Measurements from ENCODE around the gene DPYSL3. TPM values are rescaled to one million over a fixed set of nuclear protein-coding genes. Genes with fewer than 3 reads are reported as not detected.

DPYSL3 gene
- total RNA-seq, 2 donors from 2014 or later: not detected

- Mint-ChIP-seq H3K4me1 (peaks cover 2% of the 10 kb centered on the region), H3K4me3 (no peak overlapping the region), H3K27me3 (peaks cover 35% of the 10 kb centered on the region), H3K36me3 (ENCODE audit: low read depth) (no peaks in the 10 kb centered on the region), H3K27ac (no peak overlapping the region)
- H3K9me3 ChIP-seq (ENCODE audit: control insufficient read depth, low read length, poor library complexity, severe bottlenecking): no peaks in the 10 kb centered on the region
- ATAC-seq (no peak), DNase-seq (no peak)
Observed at GRCh38 chr5:147479949-147480348, 29.9 kb downstream of the DPYSL3 start.

DNA sequence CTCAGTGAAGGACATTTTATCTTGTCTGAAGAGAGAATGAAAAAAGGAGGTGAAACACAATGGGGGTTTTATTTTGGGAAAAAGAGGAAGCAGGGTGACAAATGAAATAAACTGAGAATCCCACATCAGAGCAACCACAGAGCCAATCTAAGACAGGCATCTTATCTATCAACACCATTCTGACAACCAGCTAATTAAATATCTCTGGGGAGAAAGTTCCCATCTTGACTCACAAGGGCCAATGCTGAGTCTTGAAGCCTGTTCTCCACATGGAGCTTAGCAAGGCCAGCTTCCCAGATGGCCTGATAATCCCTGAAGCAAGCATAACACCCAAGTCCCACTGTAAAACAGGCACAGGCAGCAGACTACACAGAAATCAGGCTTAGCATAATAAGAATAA, 30.4 kb downstream of the DPYSL3 start:
- no peak overlapping the region for H3K27ac Mint-ChIP-seq
- ATAC-seq (no peak), DNase-seq (no peak)
- no peaks in the 10 kb centered on the region for H3K36me3 Mint-ChIP-seq (ENCODE audit: low read depth)
- H3K9me3 ChIP-seq (ENCODE audit: control insufficient read depth, low read length, poor library complexity, severe bottlenecking): no peaks in the 10 kb centered on the region
- H3K4me3 Mint-ChIP-seq: no peak overlapping the region
- peaks cover 2% of the 10 kb centered on the region for H3K4me1 Mint-ChIP-seq
- H3K27me3 Mint-ChIP-seq: peaks cover 35% of the 10 kb centered on the region

- Mint-ChIP-seq H3K4me1 (no peaks in the 10 kb centered on the region), H3K36me3 (ENCODE audit: low read depth) (no peaks in the 10 kb centered on the region), H3K27ac (no peak overlapping the region), H3K4me3 (no peak overlapping the region), H3K27me3 (peaks cover 12% of the 10 kb centered on the region)
- no peaks in the 10 kb centered on the region for H3K9me3 ChIP-seq (ENCODE audit: control insufficient read depth, low read length, poor library complexity, severe bottlenecking)
- no peak for ATAC-seq
- DNase-seq: no peak
Observed at GRCh38 chr5:147474140-147474539, 35.7 kb downstream of the DPYSL3 start.

DNA sequence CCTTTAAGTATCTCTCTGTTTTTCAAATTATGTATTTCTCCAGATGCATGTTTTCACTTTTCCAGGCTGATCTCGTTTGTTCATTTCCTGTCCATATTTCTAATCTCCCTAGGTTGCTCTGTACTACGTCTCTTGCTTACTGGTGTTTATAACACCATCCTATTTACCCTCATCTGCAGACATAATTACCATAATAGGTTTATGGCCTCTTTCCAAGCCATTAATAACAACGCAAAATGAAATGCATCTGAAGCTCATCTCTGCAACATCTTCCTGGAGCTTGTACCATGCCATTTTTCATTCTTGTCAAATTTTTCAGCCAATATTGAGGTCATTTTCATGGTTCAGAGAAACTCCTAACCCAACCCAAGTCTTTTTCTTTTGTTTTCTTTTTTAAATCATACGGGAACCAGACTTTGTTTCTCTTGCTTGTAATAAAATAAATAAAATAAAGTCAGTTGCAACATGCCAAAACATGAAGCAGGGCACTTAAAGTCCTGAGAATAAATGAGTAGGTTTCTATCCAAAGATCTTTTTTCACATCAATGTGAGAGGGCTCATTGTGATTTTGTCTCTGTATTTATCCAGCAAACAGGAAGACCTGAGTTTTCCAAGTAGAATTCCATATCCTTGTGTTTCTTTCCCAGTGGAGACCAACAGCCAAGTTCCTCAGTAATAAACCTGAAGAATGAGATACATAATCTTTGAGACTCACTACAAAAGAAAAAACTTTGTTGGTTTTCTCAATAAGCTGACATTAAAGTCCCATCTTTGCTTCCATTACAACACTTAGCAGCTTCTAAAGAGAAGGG, 37.0 kb downstream of the DPYSL3 start:
- no peak for DNase-seq
- no peak overlapping the region for H3K27ac Mint-ChIP-seq
- H3K36me3 Mint-ChIP-seq (ENCODE audit: low read depth): no peaks in the 10 kb centered on the region
- H3K4me1 Mint-ChIP-seq: no peaks in the 10 kb centered on the region
- no peak for ATAC-seq
- H3K4me3 Mint-ChIP-seq: no peak overlapping the region
- H3K9me3 ChIP-seq (ENCODE audit: control insufficient read depth, low read length, poor library complexity, severe bottlenecking): no peaks in the 10 kb centered on the region
- peaks cover under 1% of the 10 kb centered on the region for H3K27me3 Mint-ChIP-seq

- no peak for DNase-seq
- Mint-ChIP-seq H3K36me3 (ENCODE audit: low read depth) (no peaks in the 10 kb centered on the region), H3K27ac (no peak overlapping the region), H3K4me3 (no peak overlapping the region), H3K4me1 (no peaks in the 10 kb centered on the region), H3K27me3 (peaks cover 12% of the 10 kb centered on the region)
- ATAC-seq: no peak
- H3K9me3 ChIP-seq (ENCODE audit: control insufficient read depth, low read length, poor library complexity, severe bottlenecking): no peaks in the 10 kb centered on the region
Observed at GRCh38 chr5:147467973-147468508, 41.8 kb downstream of the DPYSL3 start.

GRCh38 chr5:147466360-147466980, 43.4 kb downstream of the DPYSL3 start:
- H3K4me1 Mint-ChIP-seq: no peaks in the 10 kb centered on the region
- ATAC-seq (no peak), DNase-seq (no peak)
- no peak overlapping the region for H3K4me3 Mint-ChIP-seq
- no peak overlapping the region for H3K27ac Mint-ChIP-seq
- no peaks in the 10 kb centered on the region for H3K36me3 Mint-ChIP-seq (ENCODE audit: low read depth)
- H3K27me3 Mint-ChIP-seq: peaks cover 12% of the 10 kb centered on the region
- H3K9me3 ChIP-seq (ENCODE audit: control insufficient read depth, low read length, poor library complexity, severe bottlenecking): no peaks in the 10 kb centered on the region

GRCh38 chr5:147465747-147466146, 44.1 kb downstream of the DPYSL3 start:
- no peaks in the 10 kb centered on the region for H3K9me3 ChIP-seq (ENCODE audit: control insufficient read depth, low read length, poor library complexity, severe bottlenecking)
- Mint-ChIP-seq H3K27ac (no peak overlapping the region), H3K4me1 (no peaks in the 10 kb centered on the region), H3K27me3 (peaks cover 12% of the 10 kb centered on the region), H3K36me3 (ENCODE audit: low read depth) (no peaks in the 10 kb centered on the region), H3K4me3 (no peak overlapping the region)
- no peak for DNase-seq
- ATAC-seq: no peak

DNA sequence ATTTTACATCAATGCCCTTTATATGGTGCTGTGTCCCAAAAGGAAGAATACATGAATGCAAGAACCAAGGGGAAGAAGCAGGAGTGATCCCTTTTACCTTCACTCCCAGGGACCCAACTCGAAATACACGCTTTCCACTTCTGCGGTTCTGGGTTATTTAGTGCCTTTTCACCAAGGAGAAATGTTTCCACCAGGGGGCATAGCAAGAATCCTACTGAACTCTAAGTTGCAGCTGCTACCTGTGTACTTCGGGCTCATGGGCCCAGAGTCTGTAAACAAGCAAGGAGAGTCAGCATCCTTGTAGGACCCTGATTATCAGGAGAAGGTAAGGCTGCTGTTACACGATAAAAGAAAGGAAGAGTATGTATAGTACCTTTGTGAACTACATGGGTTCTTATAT, 45.7 kb downstream of the DPYSL3 start:
- no peaks in the 10 kb centered on the region for H3K9me3 ChIP-seq (ENCODE audit: control insufficient read depth, low read length, poor library complexity, severe bottlenecking)
- DNase-seq (no peak), ATAC-seq (no peak)
- peaks cover 16% of the 10 kb centered on the region for H3K27me3 Mint-ChIP-seq
- H3K27ac Mint-ChIP-seq: no peak overlapping the region
- no peaks in the 10 kb centered on the region for H3K36me3 Mint-ChIP-seq (ENCODE audit: low read depth)
- no peak overlapping the region for H3K4me3 Mint-ChIP-seq
- H3K4me1 Mint-ChIP-seq: no peaks in the 10 kb centered on the region

GRCh38 chr5:147461915-147462314, 48.0 kb downstream of the DPYSL3 start:
- Mint-ChIP-seq H3K36me3 (ENCODE audit: low read depth) (no peaks in the 10 kb centered on the region), H3K27ac (no peak overlapping the region), H3K27me3 (peaks cover 34% of the 10 kb centered on the region), H3K4me1 (no peaks in the 10 kb centered on the region), H3K4me3 (no peak overlapping the region)
- no peaks in the 10 kb centered on the region for H3K9me3 ChIP-seq (ENCODE audit: control insufficient read depth, low read length, poor library complexity, severe bottlenecking)
- ATAC-seq: no peak
- no peak for DNase-seq

- no peaks in the 10 kb centered on the region for H3K4me1 Mint-ChIP-seq
- H3K9me3 ChIP-seq (ENCODE audit: control insufficient read depth, low read length, poor library complexity, severe bottlenecking): no peaks in the 10 kb centered on the region
- H3K4me3 Mint-ChIP-seq: no peak overlapping the region
- no peak overlapping the region for H3K27ac Mint-ChIP-seq
- H3K36me3 Mint-ChIP-seq (ENCODE audit: low read depth): no peaks in the 10 kb centered on the region
- ATAC-seq (no peak), DNase-seq (no peak)
- peaks cover 50% of the 10 kb centered on the region for H3K27me3 Mint-ChIP-seq
Observed at GRCh38 chr5:147460380-147460779, 49.5 kb downstream of the DPYSL3 start.

GRCh38 chr5:147458581-147458980, 51.3 kb downstream of the DPYSL3 start:
- no peak overlapping the region for H3K27ac Mint-ChIP-seq
- H3K4me1 Mint-ChIP-seq: peaks cover 6% of the 10 kb centered on the region
- H3K9me3 ChIP-seq (ENCODE audit: control insufficient read depth, low read length, poor library complexity, severe bottlenecking): no peaks in the 10 kb centered on the region
- ATAC-seq (no peak), DNase-seq (no peak)
- H3K36me3 Mint-ChIP-seq (ENCODE audit: low read depth): no peaks in the 10 kb centered on the region
- H3K27me3 Mint-ChIP-seq: peaks cover 57% of the 10 kb centered on the region
- H3K4me3 Mint-ChIP-seq: no peak overlapping the region

- no peak for ATAC-seq
- no peaks in the 10 kb centered on the region for H3K9me3 ChIP-seq (ENCODE audit: control insufficient read depth, low read length, poor library complexity, severe bottlenecking)
- H3K27ac Mint-ChIP-seq: no peak overlapping the region
- no peak overlapping the region for H3K4me3 Mint-ChIP-seq
- peaks cover 9% of the 10 kb centered on the region for H3K4me1 Mint-ChIP-seq
- H3K27me3 Mint-ChIP-seq: peaks cover 77% of the 10 kb centered on the region
- H3K36me3 Mint-ChIP-seq (ENCODE audit: low read depth): no peaks in the 10 kb centered on the region
- no peak for DNase-seq
Observed at GRCh38 chr5:147455822-147456450, 53.9 kb downstream of the DPYSL3 start.

DNA sequence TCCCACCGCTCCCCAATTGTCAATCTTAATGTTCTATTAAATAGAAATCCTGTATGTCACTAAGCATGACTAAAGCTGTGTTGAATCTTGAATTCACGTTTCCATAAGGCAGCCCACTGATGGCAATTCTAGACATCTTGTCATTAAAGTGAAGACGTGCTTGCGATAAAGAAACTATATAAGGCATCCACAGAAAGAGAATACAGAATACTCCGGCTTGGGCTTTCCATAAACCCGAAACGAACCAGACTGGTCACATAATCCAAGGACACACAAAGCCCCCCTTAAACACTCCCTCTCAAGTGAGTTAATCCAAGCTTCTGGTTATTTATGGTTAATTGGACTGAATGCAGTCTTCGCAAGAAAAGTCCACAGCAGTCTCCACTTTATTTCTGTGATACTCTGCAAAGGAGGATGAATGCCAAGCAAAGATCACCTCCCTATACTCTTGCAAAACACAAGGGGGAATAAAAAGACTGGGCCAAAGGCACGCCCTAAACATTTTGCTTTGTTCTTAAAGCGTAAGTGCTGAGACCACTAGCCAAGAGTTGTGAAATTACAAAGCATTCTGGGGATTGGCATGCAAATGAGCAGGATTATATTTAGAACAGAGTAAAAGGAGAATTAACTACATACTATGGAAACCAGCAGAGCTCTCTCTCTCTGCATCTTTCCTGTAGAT, 54.7 kb downstream of the DPYSL3 start:
- no peak for ATAC-seq
- peak overlapping the region; percentile 95 for H3K4me3 Mint-ChIP-seq

More for the DNA sequence above, 54.7 kb downstream of the DPYSL3 start:
- Mint-ChIP-seq H3K4me1 (peaks cover 9% of the 10 kb centered on the region), H3K27ac (no peak overlapping the region), H3K27me3 (peaks cover 85% of the 10 kb centered on the region), H3K36me3 (ENCODE audit: low read depth) (no peaks in the 10 kb centered on the region)
- no peak for DNase-seq
- no peaks in the 10 kb centered on the region for H3K9me3 ChIP-seq (ENCODE audit: control insufficient read depth, low read length, poor library complexity, severe bottlenecking)

Measured in T-helper 17 cell (primary cell).